Testis (tissue), 2 donors: Measurements from ENCODE around the gene RBM33.

Source experiments
- CTCF ChIP-seq, 3 experiments: fragments of 450-650 bp in 2 of 3; fragments of 200-600 bp in 1 of 3; sonication (generic) in 1 of 3; IDR thresholded peaks; one replicate each; pipeline ENCODE4 v1.5.1; 2016 to 2019; ENCODE audit warnings: antibody characterized with exemption in 3 of 3, mild to moderate bottlenecking in 2 of 3, moderate library complexity in 1 of 3
- POLR2A ChIP-seq: fragments of 450-650 bp; IDR thresholded peaks from one replicate; pipeline ENCODE4 v1.6.1; 2017; ENCODE audit warnings: antibody characterized with exemption, mild to moderate bottlenecking, moderate library complexity

GRCh38 chr7:155765458-155765857 is 121.0 kb downstream of the RBM33 start:
- TF ChIP-seq CTCF (IDR thresholded peaks at IDR 0.05) (no peak), POLR2A (no peak)
